Islet of Langerhans (tissue), 1 donor: Measurements from ENCODE around the gene PARD3.

Experiments
- FAIRE-seq: peaks from one replicate; lab custom pipeline; 2011; peaks lifted over from hg19 to GRCh38; lab: Jason Lieb, UNC

PARD3 gene

GRCh38 chr10:34121125-34121753 lies 693.9 kb downstream of the PARD3 start:
- no peak for FAIRE-seq

DNA sequence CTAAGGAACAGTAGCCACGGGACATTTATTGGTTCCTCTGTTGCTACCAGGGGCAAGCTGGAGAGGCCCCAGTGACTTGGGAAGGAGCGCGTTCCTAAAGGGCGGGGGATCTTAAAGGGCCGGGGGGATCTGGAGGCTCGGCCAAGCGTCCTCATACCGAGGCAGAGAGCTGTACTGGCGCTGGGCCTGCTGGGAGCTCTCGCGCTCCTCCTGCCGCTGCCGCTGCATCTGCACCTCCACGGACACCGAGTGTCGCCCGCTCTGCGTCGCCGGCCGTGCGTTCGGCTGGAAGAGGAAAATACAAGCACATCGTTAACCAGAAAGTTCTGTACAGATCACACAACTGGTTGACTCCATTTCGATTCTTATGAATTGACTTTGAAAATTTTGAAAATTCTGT lies 695.6 kb downstream of the PARD3 start:
- FAIRE-seq: no peak

GRCh38 chr10:34116681-34117271 lies 698.3 kb downstream of the PARD3 start:
- no peak for FAIRE-seq

DNA sequence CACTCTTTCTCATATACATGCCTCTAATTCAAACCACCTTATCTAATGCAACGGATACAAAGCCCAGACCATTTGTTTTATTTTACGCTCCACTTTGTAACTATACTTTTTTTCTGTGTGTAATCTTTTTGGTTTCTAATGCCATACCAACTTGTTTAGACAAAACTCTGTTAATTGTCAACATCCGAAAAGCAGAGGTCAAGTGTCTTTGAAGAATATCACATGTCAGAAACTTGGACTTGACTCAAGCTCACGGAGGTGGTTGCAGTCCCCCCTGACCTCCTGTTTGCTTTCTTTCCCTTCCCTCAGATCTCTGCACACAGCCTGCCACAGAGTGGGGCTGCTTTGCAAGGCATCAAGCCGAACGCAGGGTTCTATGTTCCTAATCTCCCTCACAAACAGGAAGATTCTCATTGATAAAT lies 698.9 kb downstream of the PARD3 start:
- FAIRE-seq: no peak

DNA sequence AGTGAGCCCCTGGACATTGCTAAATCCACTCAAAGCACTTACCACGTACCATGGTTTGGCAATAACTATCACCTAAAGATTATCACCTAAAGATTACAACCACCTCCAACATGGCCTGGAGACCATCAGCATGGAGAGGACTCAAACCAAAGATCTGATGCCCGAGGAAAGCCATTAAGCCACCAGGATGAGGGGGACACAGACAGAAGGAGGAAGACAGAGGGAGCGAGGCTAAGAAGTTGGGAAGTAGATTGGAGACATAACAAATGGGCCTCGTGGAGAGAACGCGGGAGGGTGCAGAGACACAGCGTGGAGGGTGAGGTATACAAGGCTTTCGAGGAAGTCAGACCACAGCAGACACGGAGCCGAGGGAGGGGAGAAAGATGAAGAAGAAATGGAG lies 700.2 kb downstream of the PARD3 start:
- no peak for FAIRE-seq

DNA sequence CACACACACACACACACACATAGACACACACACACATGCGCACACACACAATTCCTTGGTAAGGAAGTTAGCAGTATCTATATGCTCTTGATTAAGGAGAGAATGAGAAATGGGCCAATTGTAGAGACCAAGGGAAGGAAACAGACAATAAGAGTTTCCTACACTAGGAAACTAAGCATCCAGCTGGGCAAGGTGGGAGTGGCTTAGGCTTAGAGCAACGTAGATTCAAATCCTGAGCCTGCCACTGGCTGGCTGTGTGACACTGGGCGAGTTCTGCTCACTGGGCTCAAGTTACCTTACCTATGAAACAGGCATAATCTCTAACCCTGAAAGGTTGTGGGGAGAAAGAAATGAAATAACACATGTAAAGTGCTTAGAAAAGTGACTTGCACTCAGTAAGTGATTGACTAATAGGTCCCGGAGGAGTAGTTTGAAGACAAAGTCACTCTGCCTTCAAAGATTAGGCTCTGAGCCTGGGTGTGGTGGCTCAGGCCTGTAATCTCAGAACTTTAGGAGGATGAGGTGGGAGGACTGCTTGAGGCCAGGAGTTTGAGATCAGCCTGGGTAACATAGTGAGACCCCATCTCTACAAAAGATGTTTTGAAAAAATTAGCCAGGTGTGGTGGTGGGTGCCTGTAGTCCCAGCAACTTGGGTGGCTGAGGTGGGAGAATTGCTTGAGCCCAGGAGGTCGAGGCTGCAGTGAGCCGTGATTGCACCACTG lies 701.4 kb downstream of the PARD3 start:
- FAIRE-seq: no peak

- FAIRE-seq: no peak
Observed at GRCh38 chr10:34112171-34112782, 702.8 kb downstream of the PARD3 start.

DNA sequence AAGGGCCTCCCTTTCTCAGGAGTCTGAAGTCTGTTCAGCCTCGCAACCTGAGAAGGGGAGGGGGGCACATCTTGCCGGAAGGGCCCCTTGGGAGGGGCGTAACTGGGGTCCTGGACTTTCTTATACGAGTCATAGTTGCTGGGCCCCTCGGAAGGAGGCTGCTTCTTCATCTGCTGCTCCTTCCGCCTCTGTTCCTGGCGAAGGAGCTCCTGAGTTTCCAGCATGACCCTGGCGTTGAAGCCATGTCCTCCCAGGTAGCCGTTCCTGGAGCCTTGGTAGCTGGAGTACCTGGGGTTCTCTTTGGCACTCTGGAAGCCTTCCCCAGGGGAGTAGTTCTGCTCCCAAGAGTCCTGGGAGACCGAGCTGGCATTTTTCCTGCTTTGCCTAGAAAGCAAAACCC lies 703.9 kb downstream of the PARD3 start:
- no peak for FAIRE-seq

DNA sequence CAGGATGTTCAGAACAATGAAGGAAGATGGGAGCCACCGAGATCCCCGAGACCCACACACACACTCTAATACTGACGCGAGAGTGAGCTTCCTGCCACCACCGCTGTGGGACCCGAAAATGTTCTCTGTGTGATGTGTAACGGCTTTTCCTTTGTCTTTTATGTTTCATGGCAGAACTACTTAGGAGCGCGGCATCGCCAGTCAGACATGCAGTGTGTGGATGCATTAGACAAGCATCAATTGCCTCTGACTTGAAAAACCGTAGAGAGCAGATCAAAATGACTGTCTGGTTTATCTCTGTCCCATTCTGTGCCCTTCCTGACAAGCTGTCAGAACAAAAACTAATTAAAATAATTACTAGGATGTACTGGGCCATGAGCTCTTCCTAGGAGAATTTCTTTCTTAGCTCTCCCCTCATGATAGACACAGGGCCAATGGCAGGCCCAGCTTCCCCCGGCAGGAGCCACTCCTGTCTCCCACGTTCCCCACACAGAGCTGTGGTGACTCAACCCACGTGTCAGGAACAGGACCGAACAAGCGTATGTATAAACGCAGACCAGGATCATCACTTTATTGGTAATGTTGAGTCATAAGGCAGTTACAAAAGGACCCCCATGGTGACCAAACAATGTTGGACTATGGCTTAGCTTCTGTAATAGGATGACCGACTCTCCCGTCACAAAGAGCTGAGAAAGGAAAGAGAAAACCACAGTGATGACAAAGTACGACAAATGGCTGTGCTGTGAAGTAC lies 705.0 kb downstream of the PARD3 start:
- no peak for FAIRE-seq

GRCh38 chr10:34109495-34109894 lies 705.6 kb downstream of the PARD3 start:
- FAIRE-seq: no peak

GRCh38 chr10:34107626-34108516 lies 707.2 kb downstream of the PARD3 start:
- no peak for FAIRE-seq

GRCh38 chr10:34106356-34106885 lies 708.7 kb downstream of the PARD3 start:
- no peak for FAIRE-seq

- no peak for FAIRE-seq
Observed at GRCh38 chr10:34104829-34105572, 710.1 kb downstream of the PARD3 start.

- FAIRE-seq: no peak
Observed at GRCh38 chr10:34102893-34103506, 712.1 kb downstream of the PARD3 start.

DNA sequence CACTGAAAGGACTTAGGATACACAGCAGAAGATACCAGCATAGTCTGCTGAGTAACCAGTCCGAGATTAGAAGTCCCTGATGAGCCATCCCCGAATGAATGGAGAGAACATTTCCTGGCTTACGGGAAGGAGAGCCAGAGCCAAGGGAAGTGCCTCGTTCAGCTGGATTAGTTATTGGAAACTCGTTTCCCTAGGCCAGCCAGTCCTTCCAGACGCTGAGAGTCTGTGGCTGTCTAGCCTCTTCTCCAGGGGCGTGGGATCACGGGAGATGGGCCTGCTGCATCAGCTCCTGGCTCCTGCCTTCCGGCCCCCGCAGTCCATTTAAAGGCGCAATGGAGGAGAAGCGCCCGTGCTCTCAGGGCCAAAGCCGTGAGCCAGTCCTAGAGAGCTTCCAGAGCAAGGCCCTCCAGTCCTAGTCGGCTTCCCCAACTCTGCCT lies 712.8 kb downstream of the PARD3 start:
- no peak for FAIRE-seq

- no peak for FAIRE-seq
Observed at GRCh38 chr10:34101001-34101400, 714.1 kb downstream of the PARD3 start.

DNA sequence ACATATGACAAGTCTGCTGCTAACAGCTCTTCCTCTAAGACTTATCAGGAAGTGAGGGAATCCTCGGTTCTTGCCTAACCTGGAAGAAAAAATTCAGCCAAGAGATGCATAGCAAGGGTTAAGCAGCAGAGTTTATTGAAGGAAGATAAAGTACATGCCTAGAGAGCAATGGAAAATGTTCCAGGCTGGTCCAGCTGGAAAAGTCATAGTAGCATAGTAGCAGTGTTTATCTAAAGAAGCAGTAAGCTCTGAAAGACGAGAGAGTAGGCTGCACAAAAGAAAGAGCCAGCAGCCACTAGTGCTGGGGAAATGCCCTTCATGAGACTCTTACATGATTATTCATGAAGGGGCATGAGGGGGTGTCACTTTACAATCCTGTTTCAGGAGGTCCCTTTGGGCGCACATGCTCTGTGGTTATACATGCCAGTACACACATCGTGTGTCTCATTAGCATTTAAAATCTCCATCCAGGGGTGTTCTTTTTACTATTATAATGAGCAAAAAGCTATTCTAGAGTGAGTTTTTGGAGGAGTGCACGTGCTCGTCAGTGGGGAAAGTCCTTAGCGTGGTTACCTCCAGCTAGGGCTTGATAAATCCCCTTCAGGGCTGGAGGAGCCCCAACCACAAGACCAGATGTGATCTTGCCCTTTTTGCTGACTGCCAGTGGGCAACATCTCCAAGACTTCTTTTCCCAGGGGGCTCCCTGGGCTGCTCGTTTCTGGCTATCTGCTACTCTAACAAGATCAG lies 716.1 kb downstream of the PARD3 start:
- FAIRE-seq: no peak

GRCh38 chr10:34097682-34098081 lies 717.4 kb downstream of the PARD3 start:
- no peak for FAIRE-seq

- FAIRE-seq: no peak
Observed at GRCh38 chr10:34094961-34095360, 720.1 kb downstream of the PARD3 start.
